ENCODE data around the gene CHST15.

CHST15 gene

GRCh38 chr10:124092860-124093773 is at the start of gene CHST15:
Gene CHST15 (minus strand): TSS chr10:124093598. CDS start chr10:124046212, 47,386 bp downstream.
- DNase-seq (ENCODE audit: low read depth) = no peak

GRCh38 chr10:124142960-124143359 is 49.6 kb upstream of the CHST15 start:
- DNase-seq (ENCODE audit: low read depth) = no peak

GRCh38 chr10:124142006-124142739 is 48.8 kb upstream of the CHST15 start:
- DNase-seq (ENCODE audit: low read depth) = no peak

GRCh38 chr10:124138883-124139348 is 45.5 kb upstream of the CHST15 start:
- no peak for DNase-seq (ENCODE audit: low read depth)

GRCh38 chr10:124138195-124138882 is 44.9 kb upstream of the CHST15 start:
- DNase-seq (ENCODE audit: low read depth) = no peak

GRCh38 chr10:124134251-124134893 is 41.0 kb upstream of the CHST15 start:
- DNase-seq (ENCODE audit: low read depth) = no peak

- DNase-seq (ENCODE audit: low read depth) = no peak
These were observed 39.5 kb upstream of the CHST15 start for GRCh38 chr10:124132876-124133275.

GRCh38 chr10:124132306-124132705 is 38.9 kb upstream of the CHST15 start:
- DNase-seq (ENCODE audit: low read depth) = no peak

- DNase-seq (ENCODE audit: low read depth) = no peak
These were observed 37.8 kb upstream of the CHST15 start for GRCh38 chr10:124131172-124131571.

GRCh38 chr10:124130198-124130900 is 37.0 kb upstream of the CHST15 start:
- no peak for DNase-seq (ENCODE audit: low read depth)

- DNase-seq (ENCODE audit: low read depth) = no peak
These were observed 36.1 kb upstream of the CHST15 start for GRCh38 chr10:124129471-124129870.

- no peak for DNase-seq (ENCODE audit: low read depth)
These were observed 35.4 kb upstream of the CHST15 start for GRCh38 chr10:124128811-124129145.

- no peak for DNase-seq (ENCODE audit: low read depth)
These were observed 34.8 kb upstream of the CHST15 start for GRCh38 chr10:124127965-124128810.

GRCh38 chr10:124127563-124127962 is 34.2 kb upstream of the CHST15 start:
- no peak for DNase-seq (ENCODE audit: low read depth)

GRCh38 chr10:124126983-124127385 is 33.6 kb upstream of the CHST15 start:
- DNase-seq (ENCODE audit: low read depth) = no peak

GRCh38 chr10:124126145-124126982 is 33.0 kb upstream of the CHST15 start:
- DNase-seq (ENCODE audit: low read depth) = no peak

- DNase-seq (ENCODE audit: low read depth) = no peak
These were observed 32.1 kb upstream of the CHST15 start for GRCh38 chr10:124125305-124126116.

- DNase-seq (ENCODE audit: low read depth) = no peak
These were observed 31.4 kb upstream of the CHST15 start for GRCh38 chr10:124124769-124125161.
